ENCODE results near the gene CTSD.

DNA sequence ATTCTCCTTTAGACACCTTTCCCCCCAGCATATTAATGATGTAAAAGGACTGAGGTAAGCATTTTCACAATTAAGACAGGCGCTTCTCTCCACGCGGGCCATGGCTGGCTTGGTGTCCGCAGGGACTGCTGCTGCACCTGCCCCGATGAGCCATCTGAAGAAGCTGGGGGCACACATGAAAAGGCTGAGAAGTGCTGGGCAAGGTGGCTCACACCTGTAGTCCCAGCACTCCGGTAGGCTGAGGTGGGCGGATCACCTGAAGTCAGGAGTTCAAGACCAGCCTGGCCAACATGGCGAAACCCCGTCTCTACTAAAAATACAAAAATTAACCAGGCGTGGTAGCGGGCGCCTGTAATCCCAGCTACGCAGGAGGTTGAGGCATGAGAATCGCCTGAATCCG is 45.4 kb downstream of the CTSD start:
- TF ChIP-seq CTCF (IDR thresholded peaks at IDR 0.05; ENCODE audit: insufficient read depth, low read length, poor library complexity, severe bottlenecking) = no peak
- TF ChIP-seq EZH2phosphoT487 (conservative IDR thresholded peaks at IDR 0.05; ENCODE audit: low read length) = no peak
